ENCODE data around the gene SLC16A11. TPM values are rescaled to one million over a fixed set of nuclear protein-coding genes. Genes with fewer than 3 reads are reported as not detected.
"Not testable (repeated sequence)": the region's sequence is repeated elsewhere in the genome, so short reads cannot be mapped to it uniquely, and the experiment has no call there.

The SLC16A11 gene
- total and polyA plus RNA-seq, 3 experiments from 2014 or later: 1.3 to 1.8 (median 1.6) TPM

DNA sequence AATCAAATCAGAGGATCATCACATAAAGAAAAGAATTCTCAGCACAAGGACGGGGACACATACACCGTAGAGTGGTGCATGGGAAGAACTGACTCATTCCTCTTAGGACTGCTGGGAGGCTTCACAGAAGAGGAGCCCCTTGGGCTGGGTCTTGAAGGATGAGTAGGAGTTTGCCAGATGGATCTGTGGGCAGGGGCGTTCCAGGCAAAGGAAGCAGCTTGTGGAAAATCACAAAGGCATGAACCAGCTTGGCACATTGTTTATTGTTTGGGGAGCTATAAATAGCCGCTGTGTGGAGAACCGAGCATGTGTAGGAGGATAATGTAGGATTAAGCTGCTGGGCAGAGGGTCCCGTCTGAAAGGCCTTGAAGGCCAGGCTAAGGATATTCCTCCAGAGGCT lies 5.1 kb upstream of the SLC16A11 start:
- no peaks in the 10 kb centered on the region for H3K36me3 Mint-ChIP-seq
- H3K4me3 ChIP-seq (ENCODE audit: low read length): no peak overlapping the region
- no peaks in the 10 kb centered on the region for H3K9me3 Mint-ChIP-seq
- H3K4me1 Mint-ChIP-seq: peaks cover 21 to 29% (median 28%) of the 10 kb centered on the region in 3 donors
- H3K36me3 ChIP-seq (ENCODE audit: insufficient read depth, low read length): no peaks in the 10 kb centered on the region
- peak overlapping the region in 2 of 8 donors; percentile 17 to 23 for H3K27ac Mint-ChIP-seq
- H3K9me3 ChIP-seq (ENCODE audit: low read length): no peaks in the 10 kb centered on the region
- H3K27ac ChIP-seq (ENCODE audit: low read depth, low read length): no peak overlapping the region
- H3K27me3 ChIP-seq (ENCODE audit: insufficient read depth, low read length, poor library complexity, severe bottlenecking): no peaks in the 10 kb centered on the region
- peaks cover 18% of the 10 kb centered on the region for H3K4me1 ChIP-seq (ENCODE audit: insufficient read depth, low read length)
- no peak for DNase-seq
- ChIA-PET CTCF (interaction anchor here (0.9 to 7.0 kb wide), 2 partner anchors 13 to 86 kb away, joined by 3 to 101 read pairs; partner anchors contain the start of gene SLC16A13), POLR2A (no interaction called here)
- H3K4me3 Mint-ChIP-seq: no peak overlapping the region
- H3K27me3 Mint-ChIP-seq: peaks cover 0 to 2% of the 10 kb centered on the region in 2 donors

DNA sequence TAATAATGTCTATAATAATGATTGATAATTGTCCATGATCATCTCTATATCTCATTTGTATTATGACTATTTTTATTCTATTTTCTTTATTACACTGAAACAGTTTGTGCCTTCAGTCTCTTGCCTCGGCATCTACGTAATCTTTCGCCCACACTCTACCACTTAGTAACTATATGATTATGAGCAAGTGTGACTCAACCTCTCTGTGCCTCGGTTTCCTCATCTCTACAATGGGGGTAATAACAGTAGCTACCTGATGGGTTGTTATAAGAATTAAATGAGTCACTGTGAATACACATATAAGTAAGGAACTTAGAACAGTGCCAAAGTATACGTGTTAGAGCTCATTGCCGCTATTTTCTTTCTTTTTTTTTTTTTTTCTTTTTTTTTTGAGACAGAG lies 3.7 kb upstream of the SLC16A11 start:
- POLR2A ChIA-PET: interaction anchor here (0.6 to 1.0 kb wide), 2 partner anchors 12 to 637 kb away, joined by 3 read pairs; no protein-coding TSS in a partner anchor
- Histone ChIP-seq H3K27me3 (ENCODE audit: insufficient read depth, low read length, poor library complexity, severe bottlenecking) (no peaks in the 10 kb centered on the region), H3K4me1 (ENCODE audit: insufficient read depth, low read length) (peaks cover 26% of the 10 kb centered on the region), H3K36me3 (ENCODE audit: insufficient read depth, low read length) (no peaks in the 10 kb centered on the region), H3K9me3 (ENCODE audit: low read length) (no peaks in the 10 kb centered on the region), H3K4me3 (ENCODE audit: low read length) (no peak overlapping the region), H3K27ac (ENCODE audit: low read depth, low read length) (no peak overlapping the region)
- peak overlapping the region in 7 of 8 donors; percentile 18 to 96 (median 89) for H3K27ac Mint-ChIP-seq
- DNase-seq: no peak
- H3K4me1 Mint-ChIP-seq: peaks cover 21 to 39% (median 30%) of the 10 kb centered on the region in 3 donors
- H3K4me3 Mint-ChIP-seq: peak overlapping the region in 6 of 7 donors; percentile 47 to 93 (median 86)
- CTCF ChIA-PET: interaction anchor here (0.7 to 1.2 kb wide), 2 partner anchors 89 to 195 kb away, joined by 3 to 6 read pairs; partner anchors contain the start of gene GABARAP
- no peaks in the 10 kb centered on the region for H3K27me3 Mint-ChIP-seq
- no peaks in the 10 kb centered on the region for H3K9me3 Mint-ChIP-seq
- no peaks in the 10 kb centered on the region for H3K36me3 Mint-ChIP-seq

DNA sequence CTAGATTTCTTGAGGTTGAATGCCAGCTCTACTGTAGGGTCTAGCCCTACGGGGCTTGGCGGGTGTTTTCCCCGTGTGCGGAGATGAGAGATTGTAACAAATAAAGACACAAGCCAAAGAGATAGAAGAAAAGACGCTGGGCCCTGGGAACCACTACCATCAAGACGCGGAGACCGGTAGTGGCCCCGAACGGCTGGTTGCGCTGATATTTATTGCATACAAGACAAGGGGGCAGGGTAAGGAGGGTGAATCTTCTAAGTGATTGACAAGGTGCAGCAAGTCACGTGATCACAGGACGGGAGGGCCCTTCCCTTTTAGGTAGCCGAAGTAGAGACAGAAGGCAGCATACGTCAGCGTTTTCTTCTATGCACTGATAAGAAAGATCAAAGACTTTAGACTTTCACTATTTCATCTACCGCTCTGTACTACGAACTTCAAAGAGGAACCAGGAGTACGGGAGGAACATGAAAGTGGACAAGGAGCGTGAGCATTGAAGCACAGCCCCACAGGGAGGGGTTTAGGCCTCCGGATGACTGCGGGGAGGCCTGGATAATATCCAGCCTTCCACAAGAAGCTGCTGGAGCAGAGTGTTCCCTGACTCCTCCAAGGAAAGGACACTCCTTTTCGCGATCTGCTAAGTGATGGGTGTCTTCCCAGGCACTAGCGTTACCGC lies 3.0 kb upstream of the SLC16A11 start:
- Mint-ChIP-seq H3K4me1 (peaks cover 26 to 43% (median 31%) of the 10 kb centered on the region in 3 donors), H3K4me3 (peak overlapping the region; percentile 78 to 93 (median 87))

DNA sequence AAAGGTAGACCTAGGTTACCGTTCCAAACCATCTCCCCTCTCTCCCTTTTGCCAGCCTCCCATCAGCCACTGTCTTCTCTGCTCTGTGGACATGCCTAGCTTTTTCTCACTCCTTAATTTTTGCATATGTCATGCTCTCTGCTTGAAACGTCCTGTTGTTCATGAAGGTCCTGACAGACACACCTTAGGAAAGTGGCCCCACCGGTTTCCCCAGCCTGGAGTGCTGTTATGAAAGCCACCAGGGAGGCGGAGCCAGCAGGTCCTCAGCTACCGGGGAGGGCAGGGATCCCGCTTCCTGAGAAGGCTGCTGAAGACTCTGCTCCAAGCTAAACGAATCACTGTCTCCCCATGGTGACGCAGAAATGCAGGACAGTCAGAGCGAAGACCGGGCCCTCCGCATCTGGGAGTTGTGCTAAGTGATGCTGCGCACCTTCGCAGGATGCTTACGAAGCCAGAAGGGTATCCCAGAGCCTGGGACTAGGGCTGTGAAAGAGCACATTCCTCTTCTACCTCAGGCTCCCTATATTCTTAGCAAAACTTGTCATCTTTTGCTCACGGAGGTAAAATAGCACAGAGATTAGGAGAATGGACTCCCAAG lies 2.3 kb upstream of the SLC16A11 start:
- H3K4me1 Mint-ChIP-seq: peaks cover 30 to 47% (median 32%) of the 10 kb centered on the region in 3 donors
- Histone ChIP-seq H3K4me1 (ENCODE audit: insufficient read depth, low read length) (peaks cover 30% of the 10 kb centered on the region), H3K27ac (ENCODE audit: low read depth, low read length) (peak overlapping the region; percentile 53), H3K9me3 (ENCODE audit: low read length) (no peaks in the 10 kb centered on the region), H3K4me3 (ENCODE audit: low read length) (peak overlapping the region; percentile 67), H3K27me3 (ENCODE audit: insufficient read depth, low read length, poor library complexity, severe bottlenecking) (no peaks in the 10 kb centered on the region), H3K36me3 (ENCODE audit: insufficient read depth, low read length) (no peaks in the 10 kb centered on the region)
- CTCF ChIA-PET: interaction anchor here (0.7 to 10.0 kb wide), 30 partner anchors 9 to 641 kb away, joined by 3 to 169 read pairs (median 4); partner anchors contain the start of genes DVL2, RNASEK, SLC16A13 and TMEM102
- H3K4me3 Mint-ChIP-seq: peak overlapping the region; percentile 78 to 93 (median 87)
- H3K36me3 Mint-ChIP-seq: no peaks in the 10 kb centered on the region
- peak in 3 of 5 donors; percentile 25 to 66 (median 34) for DNase-seq
- no peaks in the 10 kb centered on the region for H3K9me3 Mint-ChIP-seq
- H3K27me3 Mint-ChIP-seq: no peaks in the 10 kb centered on the region
- peak overlapping the region; percentile 83 to 96 (median 94) for H3K27ac Mint-ChIP-seq
- POLR2A ChIA-PET: interaction anchor here (1.0 to 2.5 kb wide), 9 partner anchors 10 to 641 kb away, joined by 3 to 21 read pairs (median 6); partner anchors contain the start of genes POLR2A, SLC16A13 and TP53

More for the DNA sequence above, 3.0 kb upstream of the SLC16A11 start:
- DNase-seq: peak; percentile 56 to 89 (median 77)
- POLR2A ChIA-PET: interaction anchor here (1.0 to 2.5 kb wide), 6 partner anchors 11 to 640 kb away, joined by 4 to 21 read pairs (median 6); partner anchors contain the start of genes POLR2A, SLC16A13 and TP53
- CTCF ChIA-PET: interaction anchor here (0.7 to 10.0 kb wide), 23 partner anchors 8 to 641 kb away, joined by 3 to 169 read pairs (median 5); partner anchors contain the start of genes GABARAP, RNASEK, SLC16A13 and TP53
- H3K27ac ChIP-seq (ENCODE audit: low read depth, low read length): peak overlapping the region; percentile 53
- H3K27me3 Mint-ChIP-seq; H3K36me3 Mint-ChIP-seq; H3K27me3 ChIP-seq (ENCODE audit: insufficient read depth, low read length, poor library complexity, severe bottlenecking); H3K36me3 ChIP-seq (ENCODE audit: insufficient read depth, low read length); H3K9me3 ChIP-seq (ENCODE audit: low read length); H3K9me3 Mint-ChIP-seq: not testable (repeated sequence)
- H3K27ac Mint-ChIP-seq: peak overlapping the region; percentile 83 to 96 (median 94)
- peak overlapping the region; percentile 67 for H3K4me3 ChIP-seq (ENCODE audit: low read length)
- H3K4me1 ChIP-seq (ENCODE audit: insufficient read depth, low read length): peaks cover 30% of the 10 kb centered on the region

DNA sequence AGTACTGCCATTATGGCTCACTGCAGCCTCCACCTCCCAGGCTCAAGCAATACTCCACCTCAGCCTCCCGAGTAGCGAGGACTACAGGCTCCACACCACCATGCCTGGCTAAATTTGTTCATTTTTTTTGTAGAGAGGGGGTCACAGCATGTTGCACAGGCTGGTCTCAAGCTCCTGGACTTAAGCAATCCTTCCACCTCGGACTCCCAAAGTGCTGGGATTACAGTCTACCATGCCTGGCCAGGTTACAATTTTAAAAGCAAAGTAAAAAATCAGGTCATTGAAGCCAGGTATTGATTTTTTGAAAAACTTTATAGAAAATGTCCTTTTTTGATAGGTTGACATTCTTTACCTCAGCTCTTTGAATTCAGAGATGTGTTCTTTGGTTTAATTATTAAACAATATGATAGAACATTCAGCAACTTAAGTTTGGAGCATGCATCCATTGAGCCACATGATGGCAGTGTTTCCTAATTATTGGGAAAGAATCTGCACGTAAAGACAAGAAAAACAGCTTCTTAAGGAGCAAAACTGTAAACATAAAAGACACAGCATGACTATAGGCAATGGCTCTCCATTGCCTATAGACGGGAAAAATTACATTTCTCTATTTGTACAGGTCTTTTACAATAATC lies 1.7 kb upstream of the SLC16A11 start:
- Histone ChIP-seq H3K4me1 (ENCODE audit: insufficient read depth, low read length) (peaks cover 30% of the 10 kb centered on the region), H3K4me3 (ENCODE audit: low read length) (peak overlapping the region; percentile 67), H3K9me3 (ENCODE audit: low read length) (no peaks in the 10 kb centered on the region), H3K27ac (ENCODE audit: low read depth, low read length) (peak overlapping the region; percentile 53), H3K36me3 (ENCODE audit: insufficient read depth, low read length) (no peaks in the 10 kb centered on the region), H3K27me3 (ENCODE audit: insufficient read depth, low read length, poor library complexity, severe bottlenecking) (no peaks in the 10 kb centered on the region)
- ChIA-PET POLR2A (interaction anchor here (1.0 to 2.5 kb wide), 9 partner anchors 10 to 642 kb away, joined by 3 to 21 read pairs (median 6); partner anchors contain the start of genes POLR2A, SLC16A13 and TP53), CTCF (interaction anchor here (0.7 to 10.0 kb wide), 32 partner anchors 9 to 686 kb away, joined by 3 to 169 read pairs (median 4); partner anchors contain the start of genes ACAP1, DVL2, RNASEK and SLC16A13)
- peak in 3 of 5 donors; percentile 58 to 66 (median 64) for DNase-seq
- H3K4me1 Mint-ChIP-seq: peaks cover 32 to 47% (median 34%) of the 10 kb centered on the region in 3 donors
- peak overlapping the region; percentile 57 to 96 (median 91) for H3K27ac Mint-ChIP-seq
- H3K9me3 Mint-ChIP-seq: no peaks in the 10 kb centered on the region
- no peaks in the 10 kb centered on the region for H3K36me3 Mint-ChIP-seq
- H3K27me3 Mint-ChIP-seq: no peaks in the 10 kb centered on the region
- peak overlapping the region; percentile 78 to 93 (median 87) for H3K4me3 Mint-ChIP-seq

DNA sequence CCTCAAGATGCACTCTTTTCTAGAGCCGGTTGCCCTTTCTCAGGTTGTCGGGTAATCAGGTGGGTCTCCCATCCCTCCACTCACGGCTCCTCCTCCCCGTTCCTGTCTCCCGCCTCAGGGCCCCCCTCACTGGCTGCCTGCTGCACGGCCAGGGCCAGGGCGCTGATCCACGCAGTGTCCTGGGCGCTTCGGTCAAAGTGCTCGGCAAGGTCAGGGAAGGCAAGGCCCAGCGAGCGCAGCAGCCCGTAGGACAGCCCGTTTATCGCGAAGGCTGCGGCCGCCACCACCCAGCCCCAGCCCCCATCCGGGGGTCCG lies 753 bp downstream of the SLC16A11 start:
- H3K27ac Mint-ChIP-seq: peak overlapping the region in 6 of 8 donors; percentile 57 to 95 (median 80)

DNA sequence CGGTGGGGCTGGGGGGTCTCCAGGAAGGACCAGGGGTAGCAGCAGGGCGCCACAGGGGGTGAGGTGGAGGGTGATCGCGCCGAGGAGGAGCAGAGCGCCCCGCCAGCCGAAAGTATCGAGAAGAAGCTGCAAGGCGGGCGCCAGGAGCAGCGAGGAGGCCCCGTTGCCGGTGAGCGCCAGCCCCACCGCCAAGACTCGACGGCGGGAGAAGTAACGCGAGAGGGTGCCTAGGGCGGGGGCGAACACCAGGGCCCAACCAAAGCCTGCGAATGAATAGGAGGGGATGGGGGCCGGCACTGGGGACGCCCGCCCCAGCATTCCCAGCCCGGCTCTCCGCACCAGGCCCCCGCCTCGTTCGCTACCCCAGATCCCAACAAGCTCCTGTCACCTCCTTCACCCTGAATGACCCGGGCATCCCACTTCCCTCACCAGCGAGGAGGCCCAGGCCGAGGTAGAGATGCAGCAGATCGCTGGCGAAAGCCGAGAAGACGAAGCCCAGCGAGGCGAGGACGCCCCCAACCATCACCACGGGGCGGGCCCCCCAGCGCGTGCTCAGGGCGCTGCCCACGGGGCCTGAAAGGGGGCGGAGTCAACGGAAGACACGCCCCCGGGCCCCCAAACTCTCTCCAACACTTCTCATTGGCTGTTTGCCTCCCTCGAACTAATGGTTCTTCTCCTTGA lies 1.3 kb downstream of the SLC16A11 start:
- no peaks in the 10 kb centered on the region for H3K36me3 Mint-ChIP-seq
- H3K9me3 Mint-ChIP-seq: no peaks in the 10 kb centered on the region
- H3K27ac Mint-ChIP-seq: peak overlapping the region; percentile 93 to 99 (median 94)
- ChIA-PET CTCF (interaction anchor here (1.3 to 10.0 kb wide), 7 partner anchors 9 to 254 kb away, joined by 3 to 169 read pairs (median 4); no protein-coding TSS in a partner anchor), POLR2A (interaction anchor here (0.7 to 1.2 kb wide), 3 partner anchors 19 to 196 kb away, joined by 4 to 7 read pairs (median 4); no protein-coding TSS in a partner anchor)
- H3K27me3 Mint-ChIP-seq: no peaks in the 10 kb centered on the region
- Histone ChIP-seq H3K4me1 (ENCODE audit: insufficient read depth, low read length) (peaks cover 32% of the 10 kb centered on the region), H3K36me3 (ENCODE audit: insufficient read depth, low read length) (no peaks in the 10 kb centered on the region), H3K27me3 (ENCODE audit: insufficient read depth, low read length, poor library complexity, severe bottlenecking) (no peaks in the 10 kb centered on the region), H3K9me3 (ENCODE audit: low read length) (no peaks in the 10 kb centered on the region), H3K27ac (ENCODE audit: low read depth, low read length) (no peak overlapping the region), H3K4me3 (ENCODE audit: low read length) (peak overlapping the region; percentile 60)
- DNase-seq: peak; percentile 32 to 71 (median 48)
- peaks cover 39 to 64% (median 45%) of the 10 kb centered on the region in 3 donors for H3K4me1 Mint-ChIP-seq
- H3K4me3 Mint-ChIP-seq: peak overlapping the region; percentile 81 to 90 (median 84)

More for the DNA sequence above, 753 bp downstream of the SLC16A11 start:
- Histone ChIP-seq H3K9me3 (ENCODE audit: low read length) (no peaks in the 10 kb centered on the region), H3K27me3 (ENCODE audit: insufficient read depth, low read length, poor library complexity, severe bottlenecking) (no peaks in the 10 kb centered on the region), H3K4me3 (ENCODE audit: low read length) (peak overlapping the region; percentile 60), H3K36me3 (ENCODE audit: insufficient read depth, low read length) (no peaks in the 10 kb centered on the region), H3K27ac (ENCODE audit: low read depth, low read length) (no peak overlapping the region), H3K4me1 (ENCODE audit: insufficient read depth, low read length) (peaks cover 30% of the 10 kb centered on the region)
- ChIA-PET POLR2A (interaction anchor here (0.7 kb wide), 1 partner anchor 101 kb away, joined by 4 read pairs; no protein-coding TSS in a partner anchor), CTCF (interaction anchor here (1.3 to 10.0 kb wide), 3 partner anchors 9 to 253 kb away, joined by 4 to 169 read pairs (median 6); no protein-coding TSS in a partner anchor)
- no peaks in the 10 kb centered on the region for H3K9me3 Mint-ChIP-seq
- H3K4me3 Mint-ChIP-seq: peak overlapping the region; percentile 81 to 90 (median 84)
- no peak for DNase-seq
- no peaks in the 10 kb centered on the region for H3K36me3 Mint-ChIP-seq
- peaks cover 41 to 60% (median 42%) of the 10 kb centered on the region in 3 donors for H3K4me1 Mint-ChIP-seq
- H3K27me3 Mint-ChIP-seq: no peaks in the 10 kb centered on the region
